SK-N-SH (cell line): ENCODE measurements around the gene SUPT3H.

Source experiments
- TAF1 ChIP-seq: IDR thresholded peaks from 2 replicates; pipeline ENCODE4 v1.6.1; 2012; ENCODE audit warnings: low read depth, mild to moderate bottlenecking, low read length, moderate library complexity, borderline replicate concordance
- YY1 ChIP-seq: IDR thresholded peaks from 2 replicates; pipeline ENCODE4 v1.4.0; 2012; ENCODE audit warnings: low read depth, mild to moderate bottlenecking
- TF ChIP-seq, protein P1 (sequence below): fragments of 200-600 bp; sonication (generic); IDR thresholded peaks from 2 replicates; pipeline ENCODE4 v1.6.1; 2017; ENCODE audit warnings: antibody characterized with exemption, mild to moderate bottlenecking, moderate library complexity

DNA sequence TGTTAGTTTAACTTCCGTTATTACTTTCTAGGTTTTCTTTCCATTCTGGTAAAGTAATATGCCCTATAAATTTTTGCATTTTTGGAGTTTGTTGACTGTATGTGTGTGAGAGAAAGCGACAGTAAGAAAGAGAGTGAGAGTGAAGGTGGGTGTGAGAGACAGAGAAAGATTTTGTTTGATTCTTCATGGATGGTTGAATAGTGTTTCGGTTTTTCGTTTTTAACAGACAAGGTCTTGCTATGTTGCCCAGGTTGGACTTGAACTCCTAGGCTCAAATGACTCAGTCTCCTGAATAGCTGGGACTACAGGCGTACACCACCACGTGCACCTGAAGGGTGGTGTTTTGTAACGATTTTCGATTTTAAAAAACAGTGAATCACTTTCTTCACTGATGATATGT is 378.7 kb downstream of the SUPT3H start:
- TF ChIP-seq TAF1 (no peak), YY1 (no peak)
- TF ChIP-seq, protein P1, sequence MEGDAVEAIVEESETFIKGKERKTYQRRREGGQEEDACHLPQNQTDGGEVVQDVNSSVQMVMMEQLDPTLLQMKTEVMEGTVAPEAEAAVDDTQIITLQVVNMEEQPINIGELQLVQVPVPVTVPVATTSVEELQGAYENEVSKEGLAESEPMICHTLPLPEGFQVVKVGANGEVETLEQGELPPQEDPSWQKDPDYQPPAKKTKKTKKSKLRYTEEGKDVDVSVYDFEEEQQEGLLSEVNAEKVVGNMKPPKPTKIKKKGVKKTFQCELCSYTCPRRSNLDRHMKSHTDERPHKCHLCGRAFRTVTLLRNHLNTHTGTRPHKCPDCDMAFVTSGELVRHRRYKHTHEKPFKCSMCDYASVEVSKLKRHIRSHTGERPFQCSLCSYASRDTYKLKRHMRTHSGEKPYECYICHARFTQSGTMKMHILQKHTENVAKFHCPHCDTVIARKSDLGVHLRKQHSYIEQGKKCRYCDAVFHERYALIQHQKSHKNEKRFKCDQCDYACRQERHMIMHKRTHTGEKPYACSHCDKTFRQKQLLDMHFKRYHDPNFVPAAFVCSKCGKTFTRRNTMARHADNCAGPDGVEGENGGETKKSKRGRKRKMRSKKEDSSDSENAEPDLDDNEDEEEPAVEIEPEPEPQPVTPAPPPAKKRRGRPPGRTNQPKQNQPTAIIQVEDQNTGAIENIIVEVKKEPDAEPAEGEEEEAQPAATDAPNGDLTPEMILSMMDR = no peak
